Smooth muscle cell (in vitro differentiated cells): ENCODE measurements around the gene NOCT. TPM values are rescaled to one million over a fixed set of nuclear protein-coding genes. Genes with fewer than 3 reads are reported as not detected.

Source experiments
- DNase-seq: peaks from one replicate; lab custom pipeline; 2025; ENCODE audit not compliant: unreplicated experiment; lab: John Stamatoyannopoulos, UW
- H2AFZ ChIP-seq: fragments of 200-600 bp; sonication (generic); 2 replicates; pipeline ENCODE4 v1.6.0; 2016; ENCODE audit warnings: antibody characterized with exemption, low read depth, mild to moderate bottlenecking
- H3F3A ChIP-seq: fragments of 200-600 bp; sonication (generic); 2 replicates; pipeline ENCODE4 v1.6.0; 2017; ENCODE audit warnings: antibody characterized with exemption, low read depth
- H3K27ac ChIP-seq: fragments of 200-600 bp; sonication (generic); 2 replicates; pipeline ENCODE4 v1.5.1; 2016; ENCODE audit warnings: low read depth, mild to moderate bottlenecking
- H3K27me3 ChIP-seq: fragments of 200-600 bp; sonication (generic); 2 replicates; pipeline ENCODE4 v1.6.1; 2016; ENCODE audit warnings: low read depth, mild to moderate bottlenecking
- H3K36me3 ChIP-seq: fragments of 200-600 bp; sonication (generic); 2 replicates; pipeline ENCODE4 v1.5.1; 2016; ENCODE audit warnings: low read depth
- H3K4me1 ChIP-seq: fragments of 200-600 bp; sonication (generic); 2 replicates; pipeline ENCODE4 v1.5.1; 2016; ENCODE audit warnings: low read depth
- H3K4me2 ChIP-seq: fragments of 200-600 bp; sonication (generic); 2 replicates; pipeline ENCODE4 v1.6.0; 2016; ENCODE audit warnings: mild to moderate bottlenecking
- H3K4me3 ChIP-seq: fragments of 200-600 bp; sonication (generic); 2 replicates; pipeline ENCODE4 v1.5.1; 2016; ENCODE audit warnings: mild to moderate bottlenecking
- H3K79me2 ChIP-seq: fragments of 200-600 bp; sonication (generic); 2 replicates; pipeline ENCODE4 v1.6.0; 2016; ENCODE audit warnings: low read depth, mild to moderate bottlenecking
- H3K9ac ChIP-seq: fragments of 200-600 bp; sonication (generic); 2 replicates; pipeline ENCODE4 v1.6.0; 2016; ENCODE audit warnings: low read depth
- H3K9me3 ChIP-seq: fragments of 200-600 bp; sonication (generic); replicated peaks from 2 replicates; pipeline ENCODE4 v1.5.1; 2016; ENCODE audit warnings: low read depth
- H4K20me1 ChIP-seq: fragments of 200-600 bp; sonication (generic); 2 replicates; pipeline ENCODE4 v1.6.0; 2016; ENCODE audit warnings: low read depth
- CTCF ChIP-seq: fragments of 200-600 bp; sonication (generic); IDR thresholded peaks from 2 replicates; pipeline ENCODE4 v1.5.1; 2017; ENCODE audit warnings: borderline replicate concordance, mild to moderate bottlenecking, antibody characterized with exemption; ENCODE audit not compliant: insufficient read depth, poor library complexity, severe bottlenecking
- WGBS: methylation state at CpG from one replicate; pipeline ENCODE4 v1.1.7; 2016; ENCODE audit warnings: low lambda C conversion rate; 5-methylcytosine and 5-hydroxymethylcytosine counted together
- polyA plus RNA-seq: library from polyadenylated mRNA; unstranded; fragments of >200 nt; fragmentation: Nextera tagmentation; extraction: Ambion mirVana; gene quantifications from 2 replicates; pipeline ENCODE4 v1.2.1, GENCODE V29; 2016
- total RNA-seq: library from RNA; depleted of rRNA; stranded (reverse); fragments of >200 nt; gene quantifications from 2 replicates; pipeline ENCODE4 v1.2.3, GENCODE V29; 2014

The NOCT gene
- total and polyA plus RNA-seq, 2 experiments from 2014 or later = 6.7 to 33.4 TPM

GRCh38 chr4:139082750-139083606 is 67.4 kb downstream of the NOCT start:
- Histone ChIP-seq H3K4me1 (peaks cover 13% of the 10 kb centered on the region), H3K79me2 (peaks cover 47% of the 10 kb centered on the region), H3F3A (peaks cover 18% of the 10 kb centered on the region), H3K27ac (peak overlapping the region; percentile 91), H3K36me3 (no peaks in the 10 kb centered on the region), H3K4me3 (peak overlapping the region; percentile 75), H3K9me3 (no peaks in the 10 kb centered on the region), H3K27me3 (no peaks in the 10 kb centered on the region), H3K9ac (peak overlapping the region; percentile 78), H4K20me1 (peaks cover 43% of the 10 kb centered on the region), H3K4me2 (peak overlapping the region; percentile 98), H2AFZ (peak overlapping the region; percentile 61)
- WGBS = under 1% methylated on average over 38 of the region's 38 CpGs
- no peak for TF ChIP-seq CTCF
- DNase-seq = peak; percentile 56

- Histone ChIP-seq H3K4me2 (peak overlapping the region; percentile 98), H3F3A (peaks cover 18% of the 10 kb centered on the region), H3K4me1 (peaks cover 13% of the 10 kb centered on the region), H3K9ac (peak overlapping the region; percentile 78), H3K27me3 (no peaks in the 10 kb centered on the region), H3K79me2 (peaks cover 41% of the 10 kb centered on the region), H3K9me3 (no peaks in the 10 kb centered on the region), H3K36me3 (no peaks in the 10 kb centered on the region), H3K27ac (peak overlapping the region; percentile 91), H2AFZ (peak overlapping the region; percentile 61), H3K4me3 (peak overlapping the region; percentile 75), H4K20me1 (peaks cover 38% of the 10 kb centered on the region)
- 1% methylated on average over 32 of the region's 34 CpGs for WGBS
- TF ChIP-seq CTCF = peak; percentile 13
- peak; percentile 74 for DNase-seq
These were observed 68.0 kb downstream of the NOCT start for GRCh38 chr4:139083607-139083955.

- peaks cover 32% of the 10 kb centered on the region for H4K20me1 ChIP-seq
- H2AFZ ChIP-seq = peak overlapping the region; percentile 61
- WGBS = 2% methylated on average over 45 of the region's 68 CpGs
- peak overlapping the region; percentile 98 for H3K4me2 ChIP-seq
- DNase-seq = peak; percentile 78
- no peaks in the 10 kb centered on the region for H3K27me3 ChIP-seq
- TF ChIP-seq CTCF = peak; percentile 7
- peaks cover 35% of the 10 kb centered on the region for H3K79me2 ChIP-seq
- peaks cover 13% of the 10 kb centered on the region for H3K4me1 ChIP-seq
- peak overlapping the region; percentile 78 for H3K9ac ChIP-seq
- H3K9me3 ChIP-seq = no peaks in the 10 kb centered on the region
- peak overlapping the region; percentile 75 for H3K4me3 ChIP-seq
- no peaks in the 10 kb centered on the region for H3K36me3 ChIP-seq
- peak overlapping the region; percentile 91 for H3K27ac ChIP-seq
- peaks cover 18% of the 10 kb centered on the region for H3F3A ChIP-seq
These were observed 68.6 kb downstream of the NOCT start for GRCh38 chr4:139083956-139084803.
